Measurements from ENCODE around the gene IL36RN.

The IL36RN gene

GRCh38 chr2:113077921-113078320 lies 18.9 kb downstream of the IL36RN start:
- no peaks in the 10 kb centered on the region for H3K27me3 ChIP-seq (ENCODE audit: insufficient read depth, low read depth)
- H3K79me2 ChIP-seq (ENCODE audit: insufficient read depth, low read depth): no peaks in the 10 kb centered on the region
- no peaks in the 10 kb centered on the region for H4K20me1 ChIP-seq (ENCODE audit: insufficient read depth)
- no peak overlapping the region for H3K4me2 ChIP-seq
- no peak for TF ChIP-seq CTCF (conservative IDR thresholded peaks at IDR 0.05; ENCODE audit: low read depth, low read length)
- no peaks in the 10 kb centered on the region for H3K36me3 ChIP-seq (ENCODE audit: insufficient read depth)
- H3K4me1 ChIP-seq (ENCODE audit: low read depth, poor library complexity, severe bottlenecking): no peaks in the 10 kb centered on the region
- no peak overlapping the region for H2AFZ ChIP-seq (ENCODE audit: low read depth)
- no peak overlapping the region for H3K4me3 ChIP-seq (IDR thresholded peaks at IDR 0.05; ENCODE audit: insufficient read depth, low read depth, low read length)
- no peak overlapping the region for H3K27ac ChIP-seq
- no peak overlapping the region for H3K9ac ChIP-seq

GRCh38 chr2:113078350-113078839 lies 19.4 kb downstream of the IL36RN start:
- no peaks in the 10 kb centered on the region for H3K4me1 ChIP-seq (ENCODE audit: low read depth, poor library complexity, severe bottlenecking)
- no peaks in the 10 kb centered on the region for H3K79me2 ChIP-seq (ENCODE audit: insufficient read depth, low read depth)
- no peak overlapping the region for H2AFZ ChIP-seq (ENCODE audit: low read depth)
- TF ChIP-seq CTCF (conservative IDR thresholded peaks at IDR 0.05; ENCODE audit: low read depth, low read length): no peak
- no peaks in the 10 kb centered on the region for H3K27me3 ChIP-seq (ENCODE audit: insufficient read depth, low read depth)
- H3K36me3 ChIP-seq (ENCODE audit: insufficient read depth): no peaks in the 10 kb centered on the region
- no peaks in the 10 kb centered on the region for H4K20me1 ChIP-seq (ENCODE audit: insufficient read depth)
- H3K4me2 ChIP-seq: no peak overlapping the region
- no peak overlapping the region for H3K27ac ChIP-seq
- H3K4me3 ChIP-seq (IDR thresholded peaks at IDR 0.05; ENCODE audit: insufficient read depth, low read depth, low read length): no peak overlapping the region
- H3K9ac ChIP-seq: no peak overlapping the region

GRCh38 chr2:113079131-113079530 lies 20.1 kb downstream of the IL36RN start:
- Histone ChIP-seq H4K20me1 (ENCODE audit: insufficient read depth) (no peaks in the 10 kb centered on the region), H3K27ac (no peak overlapping the region), H3K4me2 (no peak overlapping the region), H3K9ac (no peak overlapping the region), H3K36me3 (ENCODE audit: insufficient read depth) (no peaks in the 10 kb centered on the region), H3K4me1 (ENCODE audit: low read depth, poor library complexity, severe bottlenecking) (no peaks in the 10 kb centered on the region), H2AFZ (ENCODE audit: low read depth) (no peak overlapping the region), H3K79me2 (ENCODE audit: insufficient read depth, low read depth) (no peaks in the 10 kb centered on the region), H3K27me3 (ENCODE audit: insufficient read depth, low read depth) (no peaks in the 10 kb centered on the region), H3K4me3 (IDR thresholded peaks at IDR 0.05; ENCODE audit: insufficient read depth, low read depth, low read length) (no peak overlapping the region)
- no peak for TF ChIP-seq CTCF (conservative IDR thresholded peaks at IDR 0.05; ENCODE audit: low read depth, low read length)

- H3K36me3 ChIP-seq (ENCODE audit: insufficient read depth): no peaks in the 10 kb centered on the region
- no peak overlapping the region for H3K4me3 ChIP-seq (IDR thresholded peaks at IDR 0.05; ENCODE audit: insufficient read depth, low read depth, low read length)
- peak; percentile 52 for TF ChIP-seq CTCF (conservative IDR thresholded peaks at IDR 0.05; ENCODE audit: low read depth, low read length)
- H3K27me3 ChIP-seq (ENCODE audit: insufficient read depth, low read depth): no peaks in the 10 kb centered on the region
- no peaks in the 10 kb centered on the region for H3K79me2 ChIP-seq (ENCODE audit: insufficient read depth, low read depth)
- H3K9ac ChIP-seq: no peak overlapping the region
- H3K27ac ChIP-seq: no peak overlapping the region
- no peak overlapping the region for H3K4me2 ChIP-seq
- no peak overlapping the region for H2AFZ ChIP-seq (ENCODE audit: low read depth)
- H3K4me1 ChIP-seq (ENCODE audit: low read depth, poor library complexity, severe bottlenecking): no peaks in the 10 kb centered on the region
- H4K20me1 ChIP-seq (ENCODE audit: insufficient read depth): no peaks in the 10 kb centered on the region
Measured at GRCh38 chr2:113080134-113080533, 21.1 kb downstream of the IL36RN start.
